Fibroblast of villous mesenchyme (primary cell): ENCODE measurements around the gene TES. TPM values are rescaled to one million over a fixed set of nuclear protein-coding genes. Genes with fewer than 3 reads are reported as not detected.

Source experiments
- DNase-seq: peaks from one replicate; pipeline ENCODE4 v3.0.0-alpha.2; 2010; ENCODE audit warnings: low read depth
- H3K4me3 ChIP-seq: 2 replicates; pipeline ENCODE4 v1.5.1; 2011; ENCODE audit warnings: low read depth, mild to moderate bottlenecking, low read length
- total RNA-seq: library from RNA; depleted of rRNA; stranded (reverse); fragments of >200 nt; gene quantifications from 2 replicates; pipeline ENCODE4 v1.2.3, GENCODE V29; 2012
- TF ChIP-seq, protein P1 (sequence below): IDR thresholded peaks from 2 replicates; pipeline ENCODE4 v1.5.1; 2012; ENCODE audit warnings: low read depth, mild to moderate bottlenecking, low read length; ENCODE audit not compliant: insufficient read depth

TES gene
- total RNA-seq, 1 donor, result 93.3 TPM

DNA sequence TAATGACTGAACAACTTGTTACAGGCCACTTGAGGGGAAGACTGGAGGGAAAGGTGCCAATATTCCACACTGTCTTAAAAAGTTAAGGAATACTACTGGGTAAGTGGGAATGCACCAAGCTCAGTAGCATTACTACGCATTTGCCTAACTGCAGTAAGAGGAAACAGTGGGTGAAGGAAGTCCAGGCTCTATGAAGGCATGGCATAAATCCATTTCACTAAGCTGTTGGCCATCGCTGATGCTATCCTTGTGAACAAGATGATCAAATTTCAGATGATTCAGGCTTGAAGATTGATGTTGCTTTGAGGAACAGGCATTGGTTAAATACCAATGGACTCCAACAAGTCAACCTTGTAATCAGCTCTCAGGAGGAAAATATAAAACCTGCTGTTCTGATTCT, 44.2 kb upstream of the TES start:
- DNase-seq, result no peak
- TF ChIP-seq, protein P1, sequence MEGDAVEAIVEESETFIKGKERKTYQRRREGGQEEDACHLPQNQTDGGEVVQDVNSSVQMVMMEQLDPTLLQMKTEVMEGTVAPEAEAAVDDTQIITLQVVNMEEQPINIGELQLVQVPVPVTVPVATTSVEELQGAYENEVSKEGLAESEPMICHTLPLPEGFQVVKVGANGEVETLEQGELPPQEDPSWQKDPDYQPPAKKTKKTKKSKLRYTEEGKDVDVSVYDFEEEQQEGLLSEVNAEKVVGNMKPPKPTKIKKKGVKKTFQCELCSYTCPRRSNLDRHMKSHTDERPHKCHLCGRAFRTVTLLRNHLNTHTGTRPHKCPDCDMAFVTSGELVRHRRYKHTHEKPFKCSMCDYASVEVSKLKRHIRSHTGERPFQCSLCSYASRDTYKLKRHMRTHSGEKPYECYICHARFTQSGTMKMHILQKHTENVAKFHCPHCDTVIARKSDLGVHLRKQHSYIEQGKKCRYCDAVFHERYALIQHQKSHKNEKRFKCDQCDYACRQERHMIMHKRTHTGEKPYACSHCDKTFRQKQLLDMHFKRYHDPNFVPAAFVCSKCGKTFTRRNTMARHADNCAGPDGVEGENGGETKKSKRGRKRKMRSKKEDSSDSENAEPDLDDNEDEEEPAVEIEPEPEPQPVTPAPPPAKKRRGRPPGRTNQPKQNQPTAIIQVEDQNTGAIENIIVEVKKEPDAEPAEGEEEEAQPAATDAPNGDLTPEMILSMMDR, result no peak
- no peak overlapping the region for H3K4me3 ChIP-seq

DNA sequence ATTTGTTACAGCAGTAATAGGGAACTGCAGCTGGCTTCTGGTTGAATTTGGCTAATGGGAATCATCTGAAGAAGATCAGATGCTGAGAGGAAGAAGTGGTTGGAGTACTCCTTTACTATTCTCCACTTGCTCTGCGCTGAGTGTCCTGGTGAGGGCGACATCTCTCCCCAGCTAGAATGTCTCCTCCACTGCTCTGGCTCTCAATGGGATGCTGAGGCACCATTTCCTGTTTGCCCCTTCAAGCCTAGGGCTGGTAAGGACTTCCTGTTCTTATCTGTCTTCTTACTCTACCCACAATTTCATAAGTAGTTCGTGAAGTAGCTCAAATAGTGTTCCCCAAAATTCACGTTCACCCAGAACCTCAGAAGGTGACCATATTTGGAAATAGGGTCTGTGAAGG, 43.2 kb upstream of the TES start:
- TF ChIP-seq, protein P1, result no peak
- DNase-seq, result no peak
- no peak overlapping the region for H3K4me3 ChIP-seq

DNA sequence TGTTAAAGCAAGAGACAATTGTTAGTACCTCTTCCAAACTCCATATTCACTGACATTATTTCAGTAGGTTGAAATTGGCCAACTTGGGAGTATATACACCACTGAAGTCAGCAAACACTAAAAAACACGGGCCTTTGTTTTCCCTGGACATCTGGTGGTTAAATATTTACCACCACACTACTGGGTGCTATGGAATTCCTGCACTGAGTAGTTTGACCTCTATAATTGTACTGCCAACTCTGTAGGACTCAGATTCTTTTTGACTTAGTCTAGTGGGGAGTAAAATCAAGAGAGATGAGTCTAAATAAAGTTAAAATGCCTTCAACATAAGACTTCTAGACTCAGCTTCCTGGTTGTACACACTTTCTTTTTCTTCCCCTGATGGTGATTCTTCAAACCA, 41.3 kb upstream of the TES start:
- no peak overlapping the region for H3K4me3 ChIP-seq
- peak; percentile 20 for DNase-seq
- TF ChIP-seq, protein P1, result no peak

DNA sequence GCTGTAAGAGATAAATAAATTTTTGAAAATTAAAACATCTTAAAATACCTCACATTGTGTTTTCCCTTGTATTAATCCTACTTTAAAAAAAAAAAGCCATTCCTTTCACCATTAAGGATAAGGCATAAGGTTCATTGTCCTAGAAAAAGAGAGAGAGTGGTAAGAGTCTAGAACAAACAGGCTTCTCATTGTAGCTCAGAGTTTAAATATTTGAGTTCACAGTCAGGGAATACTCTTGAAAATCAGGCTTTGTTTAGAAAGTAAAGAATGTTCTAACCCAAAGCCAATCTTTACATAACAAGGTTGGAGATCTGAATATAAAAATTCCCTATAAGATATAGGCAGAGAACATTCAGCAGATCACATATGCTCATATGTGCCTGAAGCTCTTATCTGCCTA, 40.2 kb upstream of the TES start:
- no peak overlapping the region for H3K4me3 ChIP-seq
- TF ChIP-seq, protein P1, result no peak
- no peak for DNase-seq

DNA sequence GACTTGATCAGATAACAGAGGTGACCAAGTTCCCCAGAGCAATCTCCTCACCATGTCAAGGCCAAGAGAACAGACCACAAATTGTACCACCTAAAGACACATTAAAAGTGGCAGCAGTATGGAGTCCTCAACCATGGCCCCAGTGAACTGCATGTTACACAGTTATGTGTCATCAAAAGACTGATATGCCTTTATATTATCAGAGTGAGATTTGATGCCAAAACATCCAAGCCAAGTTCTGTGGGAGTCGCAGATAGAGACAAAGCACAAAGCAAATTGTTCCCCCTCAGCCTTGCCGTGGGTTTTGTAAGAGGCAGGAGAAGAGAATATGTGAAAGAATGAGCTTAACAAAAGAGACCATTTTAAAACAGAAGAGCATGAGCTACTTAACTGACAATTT, 39.2 kb upstream of the TES start:
- TF ChIP-seq, protein P1, result no peak
- H3K4me3 ChIP-seq, result no peak overlapping the region
- no peak for DNase-seq

DNA sequence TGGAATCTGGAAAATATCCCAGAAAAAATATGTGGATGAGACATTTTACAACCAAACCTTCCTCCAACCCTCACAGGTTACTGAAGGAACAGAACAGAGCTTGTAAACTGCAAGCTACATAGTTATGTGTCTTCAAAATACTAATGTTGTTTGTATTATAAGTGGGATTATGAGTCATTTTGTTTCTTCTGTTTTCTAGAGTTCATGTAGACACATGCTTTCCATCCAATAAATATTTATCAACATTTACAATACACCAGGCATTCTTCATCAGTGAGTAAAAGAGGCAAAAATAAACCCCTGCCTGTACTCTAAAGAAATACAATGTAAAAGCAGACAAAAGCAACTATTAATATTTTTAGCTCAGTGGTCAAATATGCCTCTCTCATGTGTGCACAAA, 38.0 kb upstream of the TES start:
- DNase-seq, result peak; percentile 70
- no peak overlapping the region for H3K4me3 ChIP-seq
- TF ChIP-seq, protein P1, result no peak
